ENCODE results near the gene BCAS4. TPM values are rescaled to one million over a fixed set of nuclear protein-coding genes. Genes with fewer than 3 reads are reported as not detected.

The BCAS4 gene
- total RNA-seq, 1 donor from 2014 or later: 46.7 TPM

DNA sequence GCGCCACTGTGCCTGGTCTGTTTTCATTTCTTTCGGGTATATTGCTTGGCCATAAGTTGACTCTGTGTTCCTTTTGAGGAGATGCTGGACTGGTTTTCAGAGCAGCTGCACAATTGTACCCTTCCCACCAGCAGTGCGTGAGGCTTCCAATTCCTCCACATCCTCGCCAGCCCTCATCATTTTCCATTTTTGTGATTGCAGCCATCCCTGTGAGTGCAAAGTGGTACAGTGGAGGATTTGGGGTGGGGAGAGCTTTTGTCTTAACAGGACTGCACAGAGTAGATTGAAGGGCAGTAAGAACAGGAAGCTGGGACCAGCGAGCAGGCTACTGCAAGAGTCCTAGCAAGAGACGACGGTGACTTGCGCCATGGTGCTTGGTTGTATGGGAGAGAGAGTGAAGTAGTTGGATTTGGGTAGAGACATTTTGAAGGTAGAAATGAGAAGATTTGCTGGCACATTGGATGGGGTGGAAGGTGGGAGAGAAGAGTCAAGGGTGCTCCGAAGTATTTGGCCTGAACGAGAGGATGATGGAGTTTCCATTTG lies 18.3 kb downstream of the BCAS4 start:
- H3K4me3 Mint-ChIP-seq: peak overlapping the region; percentile 55
- intact Hi-C loops (cut with micrococcal nuclease): loop anchor here (10.0 kb wide), 3 partner anchors 298 to 732 kb away; partner anchors contain the start of genes NFATC2 and PTPN1
- TF ChIP-seq, protein P1, sequence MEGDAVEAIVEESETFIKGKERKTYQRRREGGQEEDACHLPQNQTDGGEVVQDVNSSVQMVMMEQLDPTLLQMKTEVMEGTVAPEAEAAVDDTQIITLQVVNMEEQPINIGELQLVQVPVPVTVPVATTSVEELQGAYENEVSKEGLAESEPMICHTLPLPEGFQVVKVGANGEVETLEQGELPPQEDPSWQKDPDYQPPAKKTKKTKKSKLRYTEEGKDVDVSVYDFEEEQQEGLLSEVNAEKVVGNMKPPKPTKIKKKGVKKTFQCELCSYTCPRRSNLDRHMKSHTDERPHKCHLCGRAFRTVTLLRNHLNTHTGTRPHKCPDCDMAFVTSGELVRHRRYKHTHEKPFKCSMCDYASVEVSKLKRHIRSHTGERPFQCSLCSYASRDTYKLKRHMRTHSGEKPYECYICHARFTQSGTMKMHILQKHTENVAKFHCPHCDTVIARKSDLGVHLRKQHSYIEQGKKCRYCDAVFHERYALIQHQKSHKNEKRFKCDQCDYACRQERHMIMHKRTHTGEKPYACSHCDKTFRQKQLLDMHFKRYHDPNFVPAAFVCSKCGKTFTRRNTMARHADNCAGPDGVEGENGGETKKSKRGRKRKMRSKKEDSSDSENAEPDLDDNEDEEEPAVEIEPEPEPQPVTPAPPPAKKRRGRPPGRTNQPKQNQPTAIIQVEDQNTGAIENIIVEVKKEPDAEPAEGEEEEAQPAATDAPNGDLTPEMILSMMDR (IDR thresholded peaks at IDR 0.05): no peak

DNA sequence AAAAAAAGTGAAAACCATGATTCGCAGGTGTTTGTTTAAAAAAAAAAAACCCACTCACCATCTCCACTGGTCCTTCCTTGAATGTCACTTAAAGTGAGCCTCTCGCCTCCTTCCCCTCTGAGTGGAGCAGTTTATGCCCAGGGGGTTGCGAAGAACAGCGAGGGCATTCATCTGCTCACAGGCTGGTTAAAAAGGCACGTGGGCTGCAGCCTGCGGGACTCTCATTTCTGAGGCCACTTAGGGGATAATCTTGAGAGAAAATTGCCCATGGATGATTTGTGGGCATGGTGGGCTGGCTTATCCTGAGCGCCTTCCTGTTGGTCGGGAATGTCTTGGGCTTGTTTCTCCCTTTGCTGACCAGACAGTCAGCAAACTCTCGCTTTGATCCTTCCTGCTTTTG lies 18.9 kb downstream of the BCAS4 start:
- TF ChIP-seq, protein P1 (IDR thresholded peaks at IDR 0.05): no peak
- Mint-ChIP-seq H3K9me3 (peaks cover 6% of the 10 kb centered on the region), H3K36me3 (ENCODE audit: low read depth) (peaks cover 17% of the 10 kb centered on the region), H3K27me3 (no peaks in the 10 kb centered on the region), H3K27ac (peak overlapping the region; percentile 98), H3K4me3 (peak overlapping the region; percentile 53), H3K4me1 (peaks cover 94% of the 10 kb centered on the region)
- POLR2A ChIA-PET: interaction anchor here (0.7 to 15.0 kb wide), 6 partner anchors 11 to 776 kb away, joined by 4 to 233 read pairs (median 16); partner anchors contain the start of genes ADNP and BCAS4
- intact Hi-C loops (cut with micrococcal nuclease): loop anchor here (10.0 kb wide), 3 partner anchors 299 to 731 kb away; partner anchors contain the start of genes NFATC2 and PTPN1
- no peak for DNase-seq
- ATAC-seq (ENCODE audit: low read depth): no peak
- CTCF ChIA-PET: interaction anchor here (1.3 to 2.2 kb wide), 3 partner anchors 19 to 174 kb away, joined by 3 to 13 read pairs (median 3); partner anchors contain the start of gene BCAS4

More for the DNA sequence above, 18.3 kb downstream of the BCAS4 start:
- Mint-ChIP-seq H3K27ac (peak overlapping the region; percentile 98), H3K27me3 (no peaks in the 10 kb centered on the region), H3K36me3 (ENCODE audit: low read depth) (peaks cover 17% of the 10 kb centered on the region), H3K9me3 (peaks cover 6% of the 10 kb centered on the region), H3K4me1 (peaks cover 94% of the 10 kb centered on the region)
- DNase-seq (no peak), ATAC-seq (ENCODE audit: low read depth) (no peak)
- CTCF ChIA-PET: interaction anchor here (1.3 to 2.2 kb wide), 3 partner anchors 19 to 174 kb away, joined by 3 to 13 read pairs (median 4); partner anchors contain the start of gene BCAS4
- POLR2A ChIA-PET: interaction anchor here (0.5 to 15.0 kb wide), 7 partner anchors 10 to 776 kb away, joined by 4 to 233 read pairs (median 8); partner anchors contain the start of genes ADNP and BCAS4

GRCh38 chr20:50814438-50815161 lies 19.7 kb downstream of the BCAS4 start:
- Mint-ChIP-seq H3K36me3 (ENCODE audit: low read depth) (peaks cover 14% of the 10 kb centered on the region), H3K4me1 (peaks cover 96% of the 10 kb centered on the region), H3K27ac (peak overlapping the region; percentile 98), H3K9me3 (peaks cover 6% of the 10 kb centered on the region), H3K27me3 (no peaks in the 10 kb centered on the region), H3K4me3 (peak overlapping the region; percentile 81)
- intact Hi-C loops (cut with micrococcal nuclease): loop anchor here (1.0 to 10.0 kb wide), 4 partner anchors 10 to 730 kb away; partner anchors contain the start of genes NFATC2 and PTPN1
- DNase-seq: no peak
- no peak for ATAC-seq (ENCODE audit: low read depth)
- CTCF ChIA-PET: interaction anchor here (1.0 to 1.3 kb wide), 3 partner anchors 20 to 117 kb away, joined by 3 to 6 read pairs (median 5); partner anchors contain the start of genes ADNP and BCAS4
- TF ChIP-seq, protein P1 (IDR thresholded peaks at IDR 0.05): no peak
- POLR2A ChIA-PET: interaction anchor here (0.7 to 15.0 kb wide), 6 partner anchors 12 to 144 kb away, joined by 3 to 233 read pairs (median 10); partner anchors contain the start of genes ADNP, BCAS4 and DPM1

DNA sequence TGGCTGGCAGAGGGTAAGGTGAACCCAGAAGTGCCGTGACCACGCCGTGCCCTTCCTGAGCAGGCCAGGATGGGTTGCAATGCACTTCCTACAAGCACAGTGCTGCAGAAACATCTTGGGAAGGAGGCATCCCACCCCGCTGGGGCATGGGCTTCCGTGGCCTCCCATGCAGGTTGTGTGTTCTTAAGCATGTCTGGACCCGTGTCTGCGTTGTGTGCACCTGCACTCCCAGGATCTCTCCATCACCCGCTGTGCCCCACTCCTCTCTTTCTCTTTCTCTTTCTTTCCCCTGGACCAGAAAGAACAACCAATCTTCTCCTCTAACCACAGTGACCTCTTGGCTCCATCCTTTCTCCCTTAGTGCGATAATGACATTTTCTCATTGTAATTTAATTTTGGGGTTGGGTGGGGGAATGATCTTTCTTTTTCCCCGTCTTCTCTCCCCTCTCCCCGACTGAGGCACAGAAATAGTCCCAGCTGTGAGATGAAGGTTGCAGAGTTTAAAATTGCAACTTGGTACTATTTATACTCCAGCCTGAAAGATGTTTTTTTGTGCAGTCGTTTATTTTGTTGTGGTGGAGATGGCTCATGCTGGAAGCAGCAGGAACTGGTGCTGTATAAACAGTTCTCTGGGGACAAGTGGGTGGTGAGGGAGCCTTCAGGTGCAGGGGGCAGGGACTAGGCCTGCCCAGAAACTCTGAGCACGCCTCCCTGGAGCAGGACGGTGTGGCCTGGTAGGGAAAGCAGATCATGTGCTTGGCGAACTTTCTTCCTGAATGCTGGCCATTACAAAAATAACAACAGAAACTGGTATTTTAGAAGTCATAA lies 20.5 kb downstream of the BCAS4 start:
- Mint-ChIP-seq H3K4me1 (peaks cover 96% of the 10 kb centered on the region), H3K27me3 (no peaks in the 10 kb centered on the region), H3K4me3 (peak overlapping the region; percentile 81), H3K27ac (peak overlapping the region; percentile 98), H3K9me3 (peaks cover 4% of the 10 kb centered on the region), H3K36me3 (ENCODE audit: low read depth) (peaks cover 15% of the 10 kb centered on the region)
- CTCF ChIA-PET: interaction anchor here (1.0 to 1.2 kb wide), 2 partner anchors 21 to 116 kb away, joined by 5 to 6 read pairs; partner anchors contain the start of genes ADNP and BCAS4
- DNase-seq (no peak), ATAC-seq (ENCODE audit: low read depth) (peak; percentile 56)
- POLR2A ChIA-PET: interaction anchor here (0.7 to 15.0 kb wide), 6 partner anchors 13 to 143 kb away, joined by 3 to 233 read pairs (median 10); partner anchors contain the start of genes ADNP, BCAS4 and DPM1
- TF ChIP-seq, protein P1 (IDR thresholded peaks at IDR 0.05): no peak
- intact Hi-C loops (cut with micrococcal nuclease): loop anchor here (1.0 to 10.0 kb wide), 4 partner anchors 11 to 729 kb away; partner anchors contain the start of genes NFATC2 and PTPN1
